ENCODE results near the gene SH3D21.

SH3D21 gene

DNA sequence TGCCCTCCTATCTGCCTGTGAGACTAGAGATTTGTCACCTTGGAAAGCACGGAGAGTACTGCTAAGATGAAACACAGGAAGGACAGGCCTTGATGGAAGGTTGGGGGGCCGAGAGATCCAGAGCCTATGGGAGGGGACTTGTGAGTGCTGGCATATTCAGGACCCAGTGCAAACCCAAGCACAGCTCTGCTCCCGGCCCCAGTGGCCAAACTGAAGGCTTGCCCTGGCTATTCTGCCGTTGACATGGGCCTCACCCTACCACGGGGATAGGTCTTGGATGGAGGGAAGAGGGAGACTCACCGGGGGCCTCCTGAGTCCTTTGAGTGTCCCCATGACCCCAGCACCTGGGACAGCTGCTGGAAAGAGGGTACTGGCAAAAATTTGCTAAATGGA lies 21.9 kb downstream of the SH3D21 start:
- TF ChIP-seq CTCF (conservative IDR thresholded peaks at IDR 0.05; ENCODE audit: low read depth, low read length): no peak
- H3K4me3 ChIP-seq (ENCODE audit: low read depth, low read length): no peak overlapping the region
- no peak for DNase-seq (ENCODE audit: low read depth)

- no peak overlapping the region for H3K4me3 ChIP-seq (ENCODE audit: low read depth, low read length)
- DNase-seq (ENCODE audit: low read depth): peak; percentile 44
- TF ChIP-seq CTCF (conservative IDR thresholded peaks at IDR 0.05; ENCODE audit: low read depth, low read length): no peak
Observed at GRCh38 chr1:36328713-36329112, 22.5 kb downstream of the SH3D21 start.

DNA sequence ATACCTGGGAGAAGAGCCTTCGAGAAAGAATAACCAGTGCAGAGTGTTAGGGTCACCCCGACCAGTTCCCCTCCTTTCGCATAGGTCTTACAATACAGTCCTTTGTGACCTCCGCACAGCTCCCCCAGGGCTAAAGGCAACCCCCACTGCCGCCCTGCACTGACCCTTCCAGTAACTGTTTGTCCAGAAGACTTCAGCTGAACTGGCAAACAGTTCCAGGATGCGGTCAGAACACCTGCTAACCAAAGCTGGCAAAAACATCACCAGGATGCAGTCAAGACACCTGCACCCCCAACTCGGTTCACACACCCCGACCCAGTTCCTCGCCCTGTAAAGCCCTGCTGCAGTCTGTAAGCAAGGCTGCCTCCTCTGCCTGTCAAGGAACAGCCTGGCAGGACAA lies 23.6 kb downstream of the SH3D21 start:
- no peak for TF ChIP-seq CTCF (conservative IDR thresholded peaks at IDR 0.05; ENCODE audit: low read depth, low read length)
- no peak for DNase-seq (ENCODE audit: low read depth)
- H3K4me3 ChIP-seq (ENCODE audit: low read depth, low read length): no peak overlapping the region

DNA sequence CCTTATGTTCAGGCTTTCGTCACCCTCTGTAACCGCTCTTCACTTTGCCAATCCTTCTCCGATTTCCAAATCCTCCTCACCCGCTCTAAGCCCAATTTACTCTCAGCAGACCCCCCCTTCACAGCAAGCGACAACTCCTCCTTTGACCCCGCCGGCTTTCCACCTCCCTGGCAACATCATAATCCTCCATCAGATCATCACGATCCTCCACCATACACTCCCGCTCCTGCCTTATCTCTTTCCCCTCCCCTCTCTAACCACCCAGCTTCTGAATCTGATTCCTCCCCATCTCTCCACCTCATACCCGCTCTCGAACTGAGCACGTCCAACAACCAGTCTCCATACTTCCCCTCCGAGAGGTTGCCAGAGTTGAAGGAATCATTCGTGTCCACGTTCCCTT lies 24.8 kb downstream of the SH3D21 start:
- TF ChIP-seq CTCF (conservative IDR thresholded peaks at IDR 0.05; ENCODE audit: low read depth, low read length): no peak
- H3K4me3 ChIP-seq (ENCODE audit: low read depth, low read length): no peak overlapping the region
- no peak for DNase-seq (ENCODE audit: low read depth)

GRCh38 chr1:36337830-36338229 lies 31.7 kb downstream of the SH3D21 start:
- DNase-seq (ENCODE audit: low read depth): no peak
- no peak overlapping the region for H3K4me3 ChIP-seq (ENCODE audit: low read depth, low read length)
- TF ChIP-seq CTCF (conservative IDR thresholded peaks at IDR 0.05; ENCODE audit: low read depth, low read length): no peak

- H3K4me3 ChIP-seq (ENCODE audit: low read depth, low read length): no peak overlapping the region
- TF ChIP-seq CTCF (conservative IDR thresholded peaks at IDR 0.05; ENCODE audit: low read depth, low read length): no peak
- DNase-seq (ENCODE audit: low read depth): no peak
Observed at GRCh38 chr1:36339215-36339614, 33.0 kb downstream of the SH3D21 start.

DNA sequence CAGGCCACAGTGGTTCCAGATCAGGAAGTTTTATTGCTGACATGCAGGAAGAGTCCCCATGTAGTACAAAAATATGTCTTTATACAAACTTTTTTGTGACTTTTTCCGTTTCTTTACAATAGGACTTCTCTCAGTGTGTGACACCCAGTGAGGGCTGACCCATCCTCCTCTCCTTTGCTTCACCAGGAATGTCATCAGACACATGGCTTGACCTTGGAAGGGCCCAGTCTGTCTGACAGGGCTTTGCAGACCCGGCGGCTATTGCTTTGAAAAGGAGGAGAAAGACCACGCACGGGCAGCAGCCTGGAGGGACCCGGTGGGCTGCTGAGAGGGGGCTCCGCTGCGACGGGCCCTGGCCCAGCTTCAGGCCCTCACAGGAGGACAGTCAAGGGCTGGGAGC lies 33.4 kb downstream of the SH3D21 start:
- no peak for TF ChIP-seq CTCF (conservative IDR thresholded peaks at IDR 0.05; ENCODE audit: low read depth, low read length)

More for the DNA sequence above, 33.4 kb downstream of the SH3D21 start:
- H3K4me3 ChIP-seq (ENCODE audit: low read depth, low read length): no peak overlapping the region
- no peak for DNase-seq (ENCODE audit: low read depth)
